ENCODE measurements around the gene RRP9. TPM values are rescaled to one million over a fixed set of nuclear protein-coding genes. Genes with fewer than 3 reads are reported as not detected.

Gene RRP9
- polyA plus RNA-seq, 1 donor from 2014 or later, result 26.8 TPM

- Histone ChIP-seq H3K9ac (ENCODE audit: low read length) (no peak overlapping the region), H3K27me3 (ENCODE audit: insufficient read depth, low read depth, low read length) (peaks cover under 1% of the 10 kb centered on the region), H2AFZ (ENCODE audit: low read depth, low read length) (no peak overlapping the region), H3K4me2 (ENCODE audit: low read length) (no peak overlapping the region), H4K20me1 (ENCODE audit: insufficient read depth) (no peaks in the 10 kb centered on the region), H3K9me2 (ENCODE audit: insufficient read depth, low read length) (no peaks in the 10 kb centered on the region), H3K4me3 (ENCODE audit: low read length) (no peak overlapping the region), H3K9me3 (ENCODE audit: low read length) (no peaks in the 10 kb centered on the region), H3K36me3 (ENCODE audit: insufficient read depth, low read length) (no peaks in the 10 kb centered on the region), H3K79me2 (replicated peaks; ENCODE audit: insufficient read depth, low read length) (peaks cover 29% of the 10 kb centered on the region), H3K27ac (ENCODE audit: low read length) (no peak overlapping the region), H3F3A (ENCODE audit: insufficient read depth, low read length, poor library complexity, severe bottlenecking) (no peaks in the 10 kb centered on the region)
- TF ChIP-seq EP300 (conservative IDR thresholded peaks at IDR 0.05; ENCODE audit: poor library complexity, severe bottlenecking) (no peak), RAD21 (conservative IDR thresholded peaks at IDR 0.05) (no peak), SMC3 (conservative IDR thresholded peaks at IDR 0.05; ENCODE audit: poor library complexity) (no peak), MXI1 (conservative IDR thresholded peaks at IDR 0.05; ENCODE audit: poor library complexity, severe bottlenecking) (no peak), CTCF (IDR thresholded peaks at IDR 0.05; ENCODE audit: poor library complexity, severe bottlenecking) (no peak), EZH2 (IDR thresholded peaks at IDR 0.05; ENCODE audit: borderline replicate concordance, insufficient read depth, low read length, poor library complexity, severe bottlenecking) (no peak), TAF1 (IDR thresholded peaks at IDR 0.05; ENCODE audit: low read depth) (no peak), POLR2AphosphoS5 (IDR thresholded peaks at IDR 0.05) (no peak)
- TF ChIP-seq, protein P1, sequence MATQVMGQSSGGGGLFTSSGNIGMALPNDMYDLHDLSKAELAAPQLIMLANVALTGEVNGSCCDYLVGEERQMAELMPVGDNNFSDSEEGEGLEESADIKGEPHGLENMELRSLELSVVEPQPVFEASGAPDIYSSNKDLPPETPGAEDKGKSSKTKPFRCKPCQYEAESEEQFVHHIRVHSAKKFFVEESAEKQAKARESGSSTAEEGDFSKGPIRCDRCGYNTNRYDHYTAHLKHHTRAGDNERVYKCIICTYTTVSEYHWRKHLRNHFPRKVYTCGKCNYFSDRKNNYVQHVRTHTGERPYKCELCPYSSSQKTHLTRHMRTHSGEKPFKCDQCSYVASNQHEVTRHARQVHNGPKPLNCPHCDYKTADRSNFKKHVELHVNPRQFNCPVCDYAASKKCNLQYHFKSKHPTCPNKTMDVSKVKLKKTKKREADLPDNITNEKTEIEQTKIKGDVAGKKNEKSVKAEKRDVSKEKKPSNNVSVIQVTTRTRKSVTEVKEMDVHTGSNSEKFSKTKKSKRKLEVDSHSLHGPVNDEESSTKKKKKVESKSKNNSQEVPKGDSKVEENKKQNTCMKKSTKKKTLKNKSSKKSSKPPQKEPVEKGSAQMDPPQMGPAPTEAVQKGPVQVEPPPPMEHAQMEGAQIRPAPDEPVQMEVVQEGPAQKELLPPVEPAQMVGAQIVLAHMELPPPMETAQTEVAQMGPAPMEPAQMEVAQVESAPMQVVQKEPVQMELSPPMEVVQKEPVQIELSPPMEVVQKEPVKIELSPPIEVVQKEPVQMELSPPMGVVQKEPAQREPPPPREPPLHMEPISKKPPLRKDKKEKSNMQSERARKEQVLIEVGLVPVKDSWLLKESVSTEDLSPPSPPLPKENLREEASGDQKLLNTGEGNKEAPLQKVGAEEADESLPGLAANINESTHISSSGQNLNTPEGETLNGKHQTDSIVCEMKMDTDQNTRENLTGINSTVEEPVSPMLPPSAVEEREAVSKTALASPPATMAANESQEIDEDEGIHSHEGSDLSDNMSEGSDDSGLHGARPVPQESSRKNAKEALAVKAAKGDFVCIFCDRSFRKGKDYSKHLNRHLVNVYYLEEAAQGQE (IDR thresholded peaks at IDR 0.05; ENCODE audit: borderline replicate concordance), result no peak
These were observed 20.2 kb upstream of the RRP9 start for GRCh38 chr3:51961602-51962569.

GRCh38 chr3:51961011-51961410, 19.3 kb upstream of the RRP9 start:
- Histone ChIP-seq H3K27me3 (ENCODE audit: insufficient read depth, low read depth, low read length) (peaks cover 7% of the 10 kb centered on the region), H2AFZ (ENCODE audit: low read depth, low read length) (no peak overlapping the region), H4K20me1 (ENCODE audit: insufficient read depth) (no peaks in the 10 kb centered on the region), H3K79me2 (replicated peaks; ENCODE audit: insufficient read depth, low read length) (peaks cover 20% of the 10 kb centered on the region), H3K4me2 (ENCODE audit: low read length) (no peak overlapping the region), H3K9me2 (ENCODE audit: insufficient read depth, low read length) (no peaks in the 10 kb centered on the region), H3K36me3 (ENCODE audit: insufficient read depth, low read length) (no peaks in the 10 kb centered on the region), H3K4me3 (ENCODE audit: low read length) (no peak overlapping the region), H3K9me3 (ENCODE audit: low read length) (no peaks in the 10 kb centered on the region), H3K9ac (ENCODE audit: low read length) (no peak overlapping the region), H3K27ac (ENCODE audit: low read length) (no peak overlapping the region), H3F3A (ENCODE audit: insufficient read depth, low read length, poor library complexity, severe bottlenecking) (no peaks in the 10 kb centered on the region)
- TF ChIP-seq RAD21 (conservative IDR thresholded peaks at IDR 0.05) (no peak), CTCF (IDR thresholded peaks at IDR 0.05; ENCODE audit: poor library complexity, severe bottlenecking) (no peak)
- TF ChIP-seq, protein P1 (IDR thresholded peaks at IDR 0.05; ENCODE audit: borderline replicate concordance), result no peak
